ENCODE results near the gene KCNQ2. TPM values are rescaled to one million over a fixed set of nuclear protein-coding genes. Genes with fewer than 3 reads are reported as not detected.

The KCNQ2 gene
- total and polyA plus RNA-seq, 2 experiments from 2014 or later: 68.5 to 92.4 TPM

- H3K27me3 Mint-ChIP-seq (ENCODE audit: insufficient read depth, low read depth, poor library complexity): peaks cover 25% of the 10 kb centered on the region
- Histone ChIP-seq H3K4me1 (ENCODE audit: insufficient read depth) (no peaks in the 10 kb centered on the region), H3K27ac (ENCODE audit: low read depth) (no peak overlapping the region), H3K27me3 (ENCODE audit: insufficient read depth) (no peaks in the 10 kb centered on the region), H4K20me1 (replicated peaks; ENCODE audit: insufficient read depth) (no peaks in the 10 kb centered on the region), H3K4me2 (no peak overlapping the region), H3K9me2 (ENCODE audit: insufficient read depth) (peaks cover 4% of the 10 kb centered on the region; the same call in 1 of the 2 replicates), H3K79me2 (replicated peaks; ENCODE audit: insufficient read depth) (no peaks in the 10 kb centered on the region), H2AFZ (no peak overlapping the region), H3F3A (replicated peaks; ENCODE audit: low read depth) (peaks cover 14% of the 10 kb centered on the region), H3K36me3 (ENCODE audit: insufficient read depth) (no peaks in the 10 kb centered on the region; the same call in 1 of the 2 replicates), H3K4me3 (no peak overlapping the region)
- H3K27ac Mint-ChIP-seq: no peak overlapping the region
- ATAC-seq (no peak), DNase-seq (ENCODE audit: low spot score) (no peak)
- no peak overlapping the region for H3K4me3 Mint-ChIP-seq
- TF ChIP-seq EZH2 (IDR thresholded peaks at IDR 0.05; ENCODE audit: low read depth, unreplicated experiment) (no peak), ZNF331 (CRISPR knock-in tag; IDR thresholded peaks at IDR 0.05; ENCODE audit: low read depth) (no peak), POLR2AphosphoS5 (IDR thresholded peaks at IDR 0.05; ENCODE audit: low read depth) (no peak), ZNF462 (CRISPR knock-in tag; IDR thresholded peaks at IDR 0.05) (no peak), EZH2phosphoT487 (IDR thresholded peaks at IDR 0.05; ENCODE audit: unreplicated experiment) (no peak), CTCF (conservative IDR thresholded peaks at IDR 0.05; ENCODE audit: low read depth in 2 of 2) (no peak), REST (IDR thresholded peaks at IDR 0.05; ENCODE audit: unreplicated experiment) (no peak), JUNB (IDR thresholded peaks at IDR 0.05; ENCODE audit: unreplicated experiment) (no peak), STAT1 (IDR thresholded peaks at IDR 0.05; ENCODE audit: unreplicated experiment) (no peak), CREB1 (CRISPR knock-in tag; IDR thresholded peaks at IDR 0.05; ENCODE audit: low read depth) (no peak)
- peaks cover 7% of the 10 kb centered on the region for H3K4me1 Mint-ChIP-seq
- H3K9me3 Mint-ChIP-seq: peaks cover 57% of the 10 kb centered on the region
- H3K36me3 Mint-ChIP-seq (ENCODE audit: low read depth): peaks cover 29% of the 10 kb centered on the region
These were observed 86.6 kb downstream of the KCNQ2 start for GRCh38 chr20:63385819-63386218.

Data from GM23338 (cell line).